Right ventricle myocardium superior (tissue), 1 donor: ENCODE measurements around the gene TRIM5. TPM values are rescaled to one million over a fixed set of nuclear protein-coding genes. Genes with fewer than 3 reads are reported as not detected.
A peak's percentile ranks its signal among the peaks of the same experiment; 100 is the strongest.

Experiments used
- ATAC-seq: fragments of 200-7000 bp; cut with Tn5 transposase; one replicate; pipeline ENCODE4 v1.9.1; 2020; ENCODE audit warnings: mild to moderate bottlenecking; ENCODE audit not compliant: poor library complexity
- DNase-seq: peaks from one replicate; pipeline ENCODE4 v3.0.0-alpha.2; 2020
- intact Hi-C: fragments of 100-400 bp; cut with DNase I; formaldehyde crosslinking; loops from one replicate; pipeline ENCODE4 v1.11.2; 2022
- total RNA-seq: library from RNA; stranded (reverse); fragmentation: NEBNext Ultra II Directional; extraction: Animal tissue kit (Norgen Biotek cat#: 25700); gene quantifications from one replicate; pipeline ENCODE4 v1.2.1, GENCODE V29; 2021
- donor health status: DM: no; HTN: yes; CAD: no; lungs with severe emphysema.

Gene TRIM5
- total RNA-seq, 1 donor from 2014 or later: 8.1 TPM

DNA sequence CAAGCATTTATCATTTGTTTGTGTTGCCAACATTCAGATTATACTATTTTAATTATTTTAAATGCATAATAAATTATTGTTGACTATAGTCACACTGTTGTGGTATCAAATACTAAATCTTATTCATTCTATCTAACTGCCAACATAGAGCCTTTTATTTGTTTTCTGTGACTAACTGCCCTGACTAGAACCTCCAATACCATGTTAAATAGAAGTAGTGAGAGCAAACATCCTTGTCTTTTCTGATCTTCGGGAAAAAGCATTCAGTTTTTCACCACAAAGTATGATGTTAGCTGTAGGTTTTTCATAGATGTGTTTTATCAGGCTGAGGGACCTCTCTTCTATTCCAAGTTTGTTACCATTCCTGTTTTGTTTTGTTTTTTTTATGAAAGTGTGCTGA is 44.9 kb downstream of the TRIM5 start:
- DNase-seq (no peak), ATAC-seq (no peak)
- intact Hi-C loops: no loop called here

DNA sequence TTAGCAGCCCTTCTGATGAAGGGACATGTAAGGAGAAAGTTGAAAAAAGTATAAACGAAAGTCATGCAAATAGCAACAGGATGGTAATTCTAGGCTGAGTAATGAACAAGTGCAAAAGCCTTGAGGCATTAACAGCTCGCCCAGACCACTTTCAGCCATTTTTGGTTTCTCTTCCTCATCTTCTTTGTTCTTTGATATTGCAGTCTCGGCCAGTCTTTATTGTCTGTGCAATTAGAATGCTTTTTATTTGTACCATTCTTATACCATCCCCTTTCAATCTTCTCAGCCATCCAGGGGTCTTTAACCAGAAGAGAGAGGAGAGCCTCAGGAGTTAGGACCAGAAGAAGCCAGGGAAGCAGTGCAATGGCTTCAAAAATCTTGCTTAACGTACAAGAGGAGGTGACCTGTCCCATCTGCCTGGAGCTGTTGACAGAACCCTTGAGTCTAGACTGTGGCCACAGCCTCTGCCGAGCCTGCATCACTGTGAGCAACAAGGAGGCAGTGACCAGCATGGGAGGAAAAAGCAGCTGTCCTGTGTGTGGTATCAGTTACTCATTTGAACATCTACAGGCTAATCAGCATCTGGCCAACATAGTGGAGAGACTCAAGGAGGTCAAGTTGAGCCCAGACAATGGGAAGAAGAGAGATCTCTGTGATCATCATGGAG is 52.8 kb downstream of the TRIM5 start:
- intact Hi-C loops: no loop called here

DNA sequence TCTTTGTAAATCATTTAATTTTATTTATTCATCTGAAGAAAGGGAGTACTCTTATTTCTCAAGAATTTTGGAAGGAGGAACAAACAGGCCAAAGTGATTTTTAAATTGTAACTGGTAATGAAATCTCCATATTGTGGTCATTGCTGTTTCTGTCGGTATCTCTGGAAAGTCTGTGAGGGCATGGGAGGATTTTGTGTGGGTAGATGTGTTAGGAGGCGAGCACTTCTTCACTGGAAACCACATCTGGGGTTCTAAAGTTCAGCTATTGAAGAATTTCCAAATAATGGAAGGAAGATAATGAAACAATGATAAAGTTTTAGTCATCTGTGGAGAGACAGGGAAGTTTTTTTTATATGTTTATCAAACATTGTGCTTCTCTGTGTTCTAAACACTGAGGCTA is 53.5 kb downstream of the TRIM5 start:
- DNase-seq (no peak), ATAC-seq (no peak)
- intact Hi-C loops: no loop called here

More for the DNA sequence above, 52.8 kb downstream of the TRIM5 start:
- DNase-seq (no peak), ATAC-seq (no peak)

DNA sequence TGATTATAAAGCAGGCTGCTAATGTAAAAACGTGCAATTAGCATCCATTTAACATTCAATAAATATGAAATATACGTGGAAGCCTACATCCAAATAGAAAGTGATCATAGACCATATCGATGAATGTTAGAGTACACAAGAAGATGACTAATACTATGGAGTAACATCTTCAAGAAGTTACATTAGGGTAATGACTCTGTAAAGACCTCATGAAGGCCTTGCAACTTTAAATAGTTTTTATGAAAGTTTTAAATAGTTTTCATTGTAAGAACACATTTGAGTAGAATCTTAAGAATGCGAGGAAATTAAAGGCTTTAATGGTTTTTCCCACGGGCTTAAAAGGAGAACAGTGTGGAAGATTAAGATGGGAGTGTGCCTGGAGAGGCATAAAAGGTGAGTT is 58.7 kb downstream of the TRIM5 start:
- ATAC-seq (no peak), DNase-seq (no peak)
- intact Hi-C loops: no loop called here

DNA sequence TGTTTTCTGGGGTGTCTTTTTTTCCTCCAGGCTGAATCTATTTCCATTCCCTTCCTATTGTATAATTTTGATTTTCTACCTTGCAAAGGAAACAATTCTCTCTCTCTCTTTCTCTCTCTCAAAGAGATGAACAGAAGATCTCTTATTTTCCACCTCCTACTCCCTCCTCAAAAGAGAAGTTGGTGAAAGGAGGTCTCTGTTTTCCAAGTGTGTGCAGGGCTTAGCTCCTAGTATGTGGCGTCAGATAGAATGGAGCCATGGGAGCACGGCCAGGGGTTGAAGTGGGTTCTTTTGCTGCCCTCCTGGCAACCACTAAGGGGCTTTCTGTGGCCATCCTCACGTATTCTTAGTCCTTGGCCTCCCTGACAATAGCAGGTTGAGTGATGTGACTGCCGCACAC is 59.6 kb downstream of the TRIM5 start:
- intact Hi-C loops: no loop called here
- no peak for DNase-seq
- ATAC-seq: peak; percentile 21

DNA sequence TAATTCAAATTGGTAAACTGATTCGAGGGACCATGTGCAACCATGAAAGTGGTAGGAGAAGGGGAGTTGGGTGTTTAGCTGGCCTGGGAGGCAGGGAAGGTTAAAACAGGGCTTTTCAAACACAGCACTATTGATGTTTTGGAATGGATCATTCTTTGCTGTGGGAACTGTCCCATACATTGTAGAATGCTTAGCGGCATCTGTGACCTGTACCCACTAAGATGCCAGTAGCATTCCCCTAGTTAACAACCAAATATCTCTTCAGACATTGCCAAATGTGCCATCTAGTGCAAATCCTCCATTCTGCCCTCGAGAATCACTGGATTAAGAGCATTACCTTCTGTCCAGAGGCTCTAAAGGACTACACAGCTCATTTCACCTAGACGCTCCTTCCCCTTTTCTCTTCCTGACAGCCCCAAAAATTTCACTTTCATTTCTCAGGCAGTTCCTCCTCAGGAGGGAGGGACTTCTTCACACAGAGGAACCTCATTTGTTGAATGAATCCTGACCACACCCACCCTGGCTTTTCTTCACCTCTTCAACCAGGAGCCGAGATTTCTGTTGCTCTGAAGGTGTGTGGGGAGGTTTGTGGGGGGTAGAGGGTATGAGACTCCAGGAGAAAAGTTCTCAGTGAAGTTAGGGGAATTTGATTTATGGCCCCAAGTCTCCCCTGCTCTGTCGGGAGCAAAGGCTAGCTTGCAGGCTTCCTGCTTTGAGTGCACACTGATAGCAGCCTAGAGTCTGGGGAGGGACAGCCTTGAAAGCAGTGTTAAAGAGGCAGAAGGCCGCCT is 60.2 kb downstream of the TRIM5 start, which contains the start of gene TRIM34:
TRIM34 (plus strand) TSS at position 513 of the 791 bp plus-strand sequence. CDS start 7,331 bp downstream, outside the sequence.
- DNase-seq: no peak
- intact Hi-C loops: no loop called here
- ATAC-seq: peak; percentile 97

DNA sequence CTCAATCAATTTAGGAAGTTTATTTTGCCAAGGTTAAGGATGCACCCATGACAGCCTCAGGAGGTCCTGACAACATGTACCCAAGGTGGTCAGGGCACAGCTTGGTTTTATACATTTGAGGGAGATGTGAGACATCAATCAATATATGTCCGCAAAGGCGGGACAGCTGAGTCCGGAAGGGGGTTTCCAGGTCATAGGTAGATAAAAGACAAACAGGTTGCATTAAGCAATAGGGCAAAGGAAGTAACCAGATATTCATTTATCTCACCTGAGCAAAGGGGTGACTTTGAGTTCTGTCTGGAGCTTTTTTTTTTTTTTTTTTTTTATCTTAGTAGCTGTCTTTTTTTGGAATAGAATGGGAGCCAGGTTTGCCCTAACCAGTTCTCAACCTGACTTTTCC is 62.1 kb downstream of the TRIM5 start:
- no peak for DNase-seq
- intact Hi-C loops: no loop called here
- no peak for ATAC-seq

DNA sequence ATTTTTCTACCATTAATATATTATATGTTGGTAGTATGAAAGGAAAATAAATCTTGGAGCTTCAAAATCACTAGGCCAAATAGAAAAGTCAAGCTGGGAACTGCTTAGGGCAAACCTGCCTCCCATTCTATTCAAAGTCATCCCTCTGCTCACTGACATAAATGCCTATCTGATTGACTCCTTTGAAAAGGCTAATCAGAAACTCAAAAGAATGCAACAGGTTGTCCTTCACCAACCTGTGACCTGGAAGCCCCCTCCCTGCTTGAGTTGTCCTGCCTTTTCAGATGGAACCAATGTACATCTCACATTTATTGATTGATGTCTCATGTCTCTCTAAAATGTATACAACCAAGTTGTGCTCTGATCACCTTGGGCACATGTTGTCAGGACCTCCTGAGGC is 63.3 kb downstream of the TRIM5 start:
- intact Hi-C loops: no loop called here
- ATAC-seq: no peak
- no peak for DNase-seq

DNA sequence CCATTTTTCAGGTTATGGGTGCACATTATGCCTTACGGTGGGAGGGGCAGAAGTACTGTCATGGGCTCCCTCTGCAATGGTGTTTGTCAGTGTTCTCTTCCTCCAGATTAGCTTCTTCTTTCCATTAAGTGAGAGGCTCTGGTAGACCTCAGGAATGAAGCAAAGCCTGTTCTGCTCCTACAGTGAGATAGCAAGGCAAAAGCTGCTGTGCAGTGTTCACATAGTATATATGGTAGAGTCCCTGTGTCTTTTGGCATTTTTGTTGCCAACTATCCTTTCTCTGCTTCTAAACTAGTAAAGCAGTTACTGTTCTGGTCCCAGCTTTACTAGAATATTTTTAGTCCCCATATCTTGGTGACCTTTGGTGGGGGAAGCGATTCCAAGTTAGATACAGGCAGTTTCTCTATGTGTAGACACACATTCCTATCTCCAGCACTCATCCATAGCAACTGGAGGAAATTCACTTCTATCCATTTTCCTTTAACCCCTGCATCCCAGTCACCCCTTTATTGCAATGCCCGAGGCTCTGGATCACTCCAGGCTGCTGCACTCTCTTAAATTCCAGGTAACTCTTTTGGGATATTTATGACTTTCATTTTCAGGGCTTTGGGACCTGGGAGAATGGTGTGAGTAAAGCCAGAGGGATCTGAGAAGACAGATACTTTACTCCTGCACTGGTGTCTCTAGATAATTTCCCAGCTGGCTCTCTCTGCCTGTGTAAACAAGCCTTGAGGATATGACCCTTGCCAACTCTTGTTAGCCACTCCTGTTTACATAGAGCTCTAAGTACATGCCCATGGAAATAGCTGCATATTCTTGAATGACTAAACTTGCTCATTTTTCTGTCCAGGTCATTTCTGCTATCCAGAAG is 64.0 kb downstream of the TRIM5 start:
- no peak for DNase-seq
- intact Hi-C loops: no loop called here
- ATAC-seq: peak; percentile 19

DNA sequence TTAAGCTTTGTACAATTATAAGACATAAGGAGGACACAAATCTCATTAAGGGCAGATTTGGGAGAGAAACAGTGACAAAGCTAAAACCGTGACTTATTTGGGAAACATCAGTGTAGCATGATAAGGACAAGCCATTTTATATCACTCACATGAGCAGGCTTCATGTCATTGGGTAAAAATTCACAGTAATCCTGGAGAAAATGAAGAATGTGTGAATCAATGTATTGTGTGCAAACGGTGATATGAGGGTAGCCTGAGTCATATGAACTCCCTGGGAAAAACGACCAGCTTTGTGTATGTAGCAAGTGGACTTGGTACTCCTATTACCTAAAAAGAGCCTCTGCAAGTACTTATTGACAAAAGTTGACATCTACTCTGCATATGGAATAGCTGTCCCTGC is 66.1 kb downstream of the TRIM5 start:
- ATAC-seq: no peak
- no peak for DNase-seq
- intact Hi-C loops: no loop called here

Other genes with a start within 250 kb of the TRIM5 start
- not detected for gene OR51I1, start 243.6 kb downstream of the TRIM5 start, total RNA-seq
- not detected for gene OR51I2, start 235.8 kb downstream of the TRIM5 start, total RNA-seq
- gene OR52D1, start 196.4 kb downstream of the TRIM5 start, total RNA-seq: not detected
- not detected for gene UBQLN3, start 175.1 kb downstream of the TRIM5 start, total RNA-seq
- gene UBQLNL, start 168.4 kb downstream of the TRIM5 start, total RNA-seq: not detected
- not detected for gene OR52H1, start 136.5 kb downstream of the TRIM5 start, total RNA-seq
- not detected for gene OR52B6, start 104.2 kb downstream of the TRIM5 start, total RNA-seq
- 0.91 TPM for gene TRIM6, start 88.4 kb downstream of the TRIM5 start, total RNA-seq
- 1.6 TPM for gene TRIM34, start 60.1 kb downstream of the TRIM5 start, total RNA-seq
- 18.2 TPM for gene TRIM22, start 4.7 kb upstream of the TRIM5 start, total RNA-seq
- gene OR56B1, start 51.4 kb upstream of the TRIM5 start, total RNA-seq: not detected
- not detected for gene OR52N4, start 69.2 kb upstream of the TRIM5 start, total RNA-seq
- gene OR52N5, start 98.3 kb upstream of the TRIM5 start, total RNA-seq: not detected
- gene OR52N1, start 106.2 kb upstream of the TRIM5 start, total RNA-seq: not detected
- gene OR52N2, start 123.8 kb upstream of the TRIM5 start, total RNA-seq: not detected
- not detected for gene OR52E6, start 156.8 kb upstream of the TRIM5 start, total RNA-seq
- gene OR52E8, start 172.6 kb upstream of the TRIM5 start, total RNA-seq: not detected
- gene OR52E4, start 195.6 kb upstream of the TRIM5 start, total RNA-seq: not detected
- gene OR52E5, start 208.1 kb upstream of the TRIM5 start, total RNA-seq: not detected